ENCODE results near the gene LZTS2.

DNA sequence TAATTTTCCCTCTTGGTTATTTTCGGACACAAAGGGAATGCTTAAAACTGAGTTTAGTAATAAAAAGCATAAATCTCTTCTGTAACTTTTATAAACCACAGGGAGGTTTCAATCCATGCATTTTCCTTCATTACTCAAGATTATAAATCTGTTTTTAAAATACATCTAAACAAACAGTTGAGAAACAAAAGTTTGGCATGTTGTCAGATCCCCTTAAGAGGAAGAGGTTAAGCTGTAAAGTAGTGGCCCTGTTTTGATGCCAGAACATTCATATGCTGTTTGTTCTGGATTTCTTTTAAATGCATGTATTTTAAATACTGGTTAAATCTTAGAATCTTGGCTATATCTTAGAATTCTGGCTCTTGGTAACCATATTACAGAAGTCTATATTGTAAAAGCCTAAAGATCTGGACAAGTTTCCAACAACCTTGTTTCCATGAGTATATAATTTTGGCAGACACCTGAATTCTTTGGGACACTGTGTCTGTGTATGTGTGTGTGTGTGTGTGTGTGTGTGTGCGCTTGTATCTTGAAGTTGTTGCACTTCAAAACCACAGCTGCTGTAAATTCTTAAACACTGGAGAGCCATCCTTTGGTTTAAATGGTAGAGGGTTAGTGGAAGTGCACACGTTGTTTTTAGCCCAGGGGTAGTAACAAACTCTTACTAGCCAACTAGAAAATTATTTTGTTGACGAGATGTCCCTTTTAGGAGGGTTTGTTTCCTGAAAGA, 37.1 kb upstream of the LZTS2 start:
- TF ChIP-seq, protein P1, sequence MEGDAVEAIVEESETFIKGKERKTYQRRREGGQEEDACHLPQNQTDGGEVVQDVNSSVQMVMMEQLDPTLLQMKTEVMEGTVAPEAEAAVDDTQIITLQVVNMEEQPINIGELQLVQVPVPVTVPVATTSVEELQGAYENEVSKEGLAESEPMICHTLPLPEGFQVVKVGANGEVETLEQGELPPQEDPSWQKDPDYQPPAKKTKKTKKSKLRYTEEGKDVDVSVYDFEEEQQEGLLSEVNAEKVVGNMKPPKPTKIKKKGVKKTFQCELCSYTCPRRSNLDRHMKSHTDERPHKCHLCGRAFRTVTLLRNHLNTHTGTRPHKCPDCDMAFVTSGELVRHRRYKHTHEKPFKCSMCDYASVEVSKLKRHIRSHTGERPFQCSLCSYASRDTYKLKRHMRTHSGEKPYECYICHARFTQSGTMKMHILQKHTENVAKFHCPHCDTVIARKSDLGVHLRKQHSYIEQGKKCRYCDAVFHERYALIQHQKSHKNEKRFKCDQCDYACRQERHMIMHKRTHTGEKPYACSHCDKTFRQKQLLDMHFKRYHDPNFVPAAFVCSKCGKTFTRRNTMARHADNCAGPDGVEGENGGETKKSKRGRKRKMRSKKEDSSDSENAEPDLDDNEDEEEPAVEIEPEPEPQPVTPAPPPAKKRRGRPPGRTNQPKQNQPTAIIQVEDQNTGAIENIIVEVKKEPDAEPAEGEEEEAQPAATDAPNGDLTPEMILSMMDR (IDR thresholded peaks at IDR 0.05) = no peak
- TF ChIP-seq POLR2A (IDR thresholded peaks at IDR 0.05) = no peak
